ENCODE measurements around the gene VPS37C.
"Not testable (repeated sequence)": the region's sequence is repeated elsewhere in the genome, so short reads cannot be mapped to it uniquely, and the experiment has no call there.

The VPS37C gene

GRCh38 chr11:61102667-61103571 lies 58.3 kb downstream of the VPS37C start:
- TF ChIP-seq CTCF (IDR thresholded peaks at IDR 0.05; ENCODE audit: poor library complexity, severe bottlenecking): no peak
- DNase-seq (ENCODE audit: low spot score): no peak

GRCh38 chr11:61098778-61099177 lies 62.4 kb downstream of the VPS37C start:
- ATAC-seq (ENCODE audit: low read depth) (no peak), DNase-seq (ENCODE audit: low spot score) (no peak)
- no peak overlapping the region for H3K27ac ChIP-seq (ENCODE audit: poor library complexity, severe bottlenecking)
- H3K27me3 ChIP-seq (ENCODE audit: insufficient read depth, poor library complexity, severe bottlenecking): no peaks in the 10 kb centered on the region
- no peak for TF ChIP-seq CTCF (IDR thresholded peaks at IDR 0.05; ENCODE audit: poor library complexity, severe bottlenecking)
- no peaks in the 10 kb centered on the region for H3K9me3 ChIP-seq (ENCODE audit: severe bottlenecking)
- H3K4me3 ChIP-seq (ENCODE audit: severe bottlenecking): no peak overlapping the region
- no peaks in the 10 kb centered on the region for H3K4me1 ChIP-seq (ENCODE audit: insufficient read depth, poor library complexity, severe bottlenecking)
- no peaks in the 10 kb centered on the region for H3K36me3 ChIP-seq (ENCODE audit: low read depth)

More at GRCh38 chr11:61102667-61103571, 58.3 kb downstream of the VPS37C start:
- no peak overlapping the region for H3K27ac ChIP-seq (ENCODE audit: poor library complexity, severe bottlenecking)
- H3K9me3 ChIP-seq (ENCODE audit: severe bottlenecking): no peaks in the 10 kb centered on the region
- H3K4me3 ChIP-seq (ENCODE audit: severe bottlenecking): no peak overlapping the region
- no peaks in the 10 kb centered on the region for H3K4me1 ChIP-seq (ENCODE audit: insufficient read depth, poor library complexity, severe bottlenecking)
- no peak for ATAC-seq (ENCODE audit: low read depth)
- no peaks in the 10 kb centered on the region for H3K27me3 ChIP-seq (ENCODE audit: insufficient read depth, poor library complexity, severe bottlenecking)
- H3K36me3 ChIP-seq (ENCODE audit: low read depth): no peaks in the 10 kb centered on the region

- not testable (repeated sequence) for H3K4me1 ChIP-seq (ENCODE audit: insufficient read depth, poor library complexity, severe bottlenecking); DNase-seq (ENCODE audit: low spot score); H3K27me3 ChIP-seq (ENCODE audit: insufficient read depth, poor library complexity, severe bottlenecking); H3K4me3 ChIP-seq (ENCODE audit: severe bottlenecking); ATAC-seq (ENCODE audit: low read depth); H3K27ac ChIP-seq (ENCODE audit: poor library complexity, severe bottlenecking); H3K9me3 ChIP-seq (ENCODE audit: severe bottlenecking); H3K36me3 ChIP-seq (ENCODE audit: low read depth)
These were observed 63.0 kb downstream of the VPS37C start for GRCh38 chr11:61098261-61098660.

- no peak for TF ChIP-seq CTCF (IDR thresholded peaks at IDR 0.05; ENCODE audit: poor library complexity, severe bottlenecking)
- Histone ChIP-seq H3K36me3 (ENCODE audit: low read depth) (no peaks in the 10 kb centered on the region), H3K27me3 (ENCODE audit: insufficient read depth, poor library complexity, severe bottlenecking) (no peaks in the 10 kb centered on the region), H3K9me3 (ENCODE audit: severe bottlenecking) (no peaks in the 10 kb centered on the region), H3K4me3 (ENCODE audit: severe bottlenecking) (no peak overlapping the region), H3K27ac (ENCODE audit: poor library complexity, severe bottlenecking) (no peak overlapping the region), H3K4me1 (ENCODE audit: insufficient read depth, poor library complexity, severe bottlenecking) (peaks cover 7% of the 10 kb centered on the region)
- no peak for DNase-seq (ENCODE audit: low spot score)
- no peak for ATAC-seq (ENCODE audit: low read depth)
These were observed 66.2 kb downstream of the VPS37C start for GRCh38 chr11:61095021-61095420.

- not testable (repeated sequence) for H3K4me3 ChIP-seq (ENCODE audit: severe bottlenecking); DNase-seq (ENCODE audit: low spot score); H3K9me3 ChIP-seq (ENCODE audit: severe bottlenecking); H3K4me1 ChIP-seq (ENCODE audit: insufficient read depth, poor library complexity, severe bottlenecking); ATAC-seq (ENCODE audit: low read depth); H3K27ac ChIP-seq (ENCODE audit: poor library complexity, severe bottlenecking); H3K27me3 ChIP-seq (ENCODE audit: insufficient read depth, poor library complexity, severe bottlenecking); H3K36me3 ChIP-seq (ENCODE audit: low read depth)
These were observed 67.1 kb downstream of the VPS37C start for GRCh38 chr11:61094167-61094566.

Data from RWPE2 (cell line).